ENCODE measurements around the gene TMEM255B.

DNA sequence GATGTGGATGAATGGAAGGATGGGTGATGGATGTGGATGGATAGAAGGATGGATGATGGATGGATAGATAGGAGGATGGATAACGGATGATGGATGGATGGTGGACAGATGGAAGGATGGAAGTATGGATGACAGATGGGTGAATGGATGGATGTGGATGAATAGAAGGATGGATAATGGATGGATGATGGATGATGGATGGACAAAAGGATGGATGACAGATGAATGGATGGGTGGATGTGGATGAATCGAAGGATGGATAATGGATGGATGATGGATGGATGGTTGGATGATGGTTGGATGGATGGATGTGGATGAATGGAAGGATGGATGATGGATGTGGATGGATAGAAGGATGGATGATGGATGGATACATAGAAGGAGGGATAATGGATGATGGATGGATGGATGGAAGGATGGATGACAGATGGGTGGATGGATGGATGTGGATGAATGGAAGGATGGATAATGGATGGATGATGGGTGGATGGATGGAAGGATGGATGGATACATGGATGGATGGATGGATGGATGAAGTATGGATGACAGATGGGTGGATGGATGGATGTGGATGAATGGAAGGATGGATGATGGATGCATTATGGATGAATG lies 39.3 kb downstream of the TMEM255B start:
- TF ChIP-seq BHLHE40 (IDR thresholded peaks at IDR 0.05; ENCODE audit: borderline replicate concordance): no peak
- TF ChIP-seq SP1 (IDR thresholded peaks at IDR 0.05): no peak
- no peak for TF ChIP-seq HDGF (IDR thresholded peaks at IDR 0.05; ENCODE audit: borderline replicate concordance)
- no peak for TF ChIP-seq TARDBP (IDR thresholded peaks at IDR 0.05)
- no peak for TF ChIP-seq FOXK2 (IDR thresholded peaks at IDR 0.05)
- TF ChIP-seq PKNOX1 (IDR thresholded peaks at IDR 0.05): no peak
- no peak for TF ChIP-seq SUZ12 (IDR thresholded peaks at IDR 0.05)
- TF ChIP-seq FOXA1 (IDR thresholded peaks at IDR 0.05): no peak
- TF ChIP-seq CTBP1 (IDR thresholded peaks at IDR 0.05; ENCODE audit: borderline replicate concordance): no peak
- no peak for TF ChIP-seq FOXM1 (IDR thresholded peaks at IDR 0.05; ENCODE audit: borderline replicate concordance)
- TF ChIP-seq L3MBTL2 (conservative IDR thresholded peaks at IDR 0.05): no peak
